ENCODE data around the gene ITPR1.

- no peak for TF ChIP-seq CTCF (IDR thresholded peaks at IDR 0.05)
- no peak for TF ChIP-seq SIN3A (IDR thresholded peaks at IDR 0.05; ENCODE audit: borderline replicate concordance, insufficient read depth, low read depth, low read length)
These were observed 363.0 kb downstream of the ITPR1 start for GRCh38 chr3:4856136-4856535.

Measured in Panc1 (cell line).